ENCODE measurements around the gene ZFP91. TPM values are rescaled to one million over a fixed set of nuclear protein-coding genes. Genes with fewer than 3 reads are reported as not detected.

Gene ZFP91, protein sequence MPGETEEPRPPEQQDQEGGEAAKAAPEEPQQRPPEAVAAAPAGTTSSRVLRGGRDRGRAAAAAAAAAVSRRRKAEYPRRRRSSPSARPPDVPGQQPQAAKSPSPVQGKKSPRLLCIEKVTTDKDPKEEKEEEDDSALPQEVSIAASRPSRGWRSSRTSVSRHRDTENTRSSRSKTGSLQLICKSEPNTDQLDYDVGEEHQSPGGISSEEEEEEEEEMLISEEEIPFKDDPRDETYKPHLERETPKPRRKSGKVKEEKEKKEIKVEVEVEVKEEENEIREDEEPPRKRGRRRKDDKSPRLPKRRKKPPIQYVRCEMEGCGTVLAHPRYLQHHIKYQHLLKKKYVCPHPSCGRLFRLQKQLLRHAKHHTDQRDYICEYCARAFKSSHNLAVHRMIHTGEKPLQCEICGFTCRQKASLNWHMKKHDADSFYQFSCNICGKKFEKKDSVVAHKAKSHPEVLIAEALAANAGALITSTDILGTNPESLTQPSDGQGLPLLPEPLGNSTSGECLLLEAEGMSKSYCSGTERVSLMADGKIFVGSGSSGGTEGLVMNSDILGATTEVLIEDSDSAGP
- 36.9 and 38.7 TPM in 2 replicates for total RNA-seq (2014; rRNA removed; shearing (Covaris generic))
- 50.9 and 60.5 TPM in 2 replicates for total RNA-seq (2022)
- Bru-seq, nascent RNA = percentile 97 among the genes with signal in this experiment
- percentile 98 among the genes with signal in this experiment for BruChase-seq, experiment 1, labeled RNA remaining after a 6-hour chase
- percentile 100 among the genes with signal in this experiment for BruChase-seq, experiment 2, labeled RNA remaining after a 2-hour chase
- long read RNA-seq, full-length matches to known transcripts = 24 of 41 reads
- long read RNA-seq, partial matches to known transcripts = 8 of 41 reads
- long read RNA-seq, other reads (novel, unspliced or antisense) = 9 of 41 reads

DNA sequence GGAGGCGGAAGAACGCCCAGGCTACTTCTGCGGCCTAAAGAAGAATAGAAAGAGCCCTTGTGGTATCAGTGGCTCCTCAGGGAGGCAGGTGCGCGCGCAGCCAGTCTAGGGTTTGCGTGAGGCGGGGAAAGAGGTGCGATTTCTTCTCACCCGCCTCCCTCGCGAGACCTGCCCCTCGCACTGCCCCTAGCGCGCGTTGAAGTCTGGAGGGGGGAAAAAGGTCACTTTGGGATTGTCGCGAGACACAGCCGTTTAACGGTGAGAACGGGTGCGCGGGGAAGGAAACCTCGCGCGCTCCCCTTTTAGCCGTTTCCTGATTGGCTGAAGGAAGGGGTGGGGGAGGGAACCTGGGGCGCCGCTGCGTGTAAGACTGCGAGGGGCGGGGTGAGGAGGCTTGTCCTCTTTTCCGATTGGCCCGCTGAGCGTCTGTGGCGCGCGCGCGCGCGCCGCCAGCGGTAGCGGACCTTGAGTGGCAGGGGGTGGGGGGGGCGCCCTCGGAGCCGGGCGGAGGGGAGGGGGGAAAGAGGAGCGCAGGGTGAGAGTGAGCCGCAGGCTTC lies at the start of gene ZFP91:
TSS of gene ZFP91 (plus strand) at position 429 of the 557 bp plus-strand sequence. CDS start 219 bp downstream, outside the sequence.
- H4K20me1 ChIP-seq (ENCODE audit: insufficient read depth, low read length) = peaks cover 30% of the 10 kb centered on the region
- H3K27ac ChIP-seq (ENCODE audit: low read depth, low read length, poor library complexity, severe bottlenecking) = peak within 1 kb of the TSS; percentile 95
- no peak for TF ChIP-seq EZH2phosphoT487 (IDR thresholded peaks at IDR 0.05; ENCODE audit: borderline replicate concordance, low read depth, low read length)
- TF ChIP-seq, protein P1, sequence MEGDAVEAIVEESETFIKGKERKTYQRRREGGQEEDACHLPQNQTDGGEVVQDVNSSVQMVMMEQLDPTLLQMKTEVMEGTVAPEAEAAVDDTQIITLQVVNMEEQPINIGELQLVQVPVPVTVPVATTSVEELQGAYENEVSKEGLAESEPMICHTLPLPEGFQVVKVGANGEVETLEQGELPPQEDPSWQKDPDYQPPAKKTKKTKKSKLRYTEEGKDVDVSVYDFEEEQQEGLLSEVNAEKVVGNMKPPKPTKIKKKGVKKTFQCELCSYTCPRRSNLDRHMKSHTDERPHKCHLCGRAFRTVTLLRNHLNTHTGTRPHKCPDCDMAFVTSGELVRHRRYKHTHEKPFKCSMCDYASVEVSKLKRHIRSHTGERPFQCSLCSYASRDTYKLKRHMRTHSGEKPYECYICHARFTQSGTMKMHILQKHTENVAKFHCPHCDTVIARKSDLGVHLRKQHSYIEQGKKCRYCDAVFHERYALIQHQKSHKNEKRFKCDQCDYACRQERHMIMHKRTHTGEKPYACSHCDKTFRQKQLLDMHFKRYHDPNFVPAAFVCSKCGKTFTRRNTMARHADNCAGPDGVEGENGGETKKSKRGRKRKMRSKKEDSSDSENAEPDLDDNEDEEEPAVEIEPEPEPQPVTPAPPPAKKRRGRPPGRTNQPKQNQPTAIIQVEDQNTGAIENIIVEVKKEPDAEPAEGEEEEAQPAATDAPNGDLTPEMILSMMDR (conservative IDR thresholded peaks at IDR 0.05; ENCODE audit: low read length) = no peak
- POLR2A ChIA-PET = interaction anchor here (2.8 kb wide), 1 partner anchor 28 kb away, joined by 12 read pairs; no protein-coding TSS in a partner anchor
- H3K4me1 ChIP-seq (ENCODE audit: insufficient read depth, low read length, poor library complexity, severe bottlenecking) = peaks cover 45% of the 10 kb centered on the region
- H3K36me3 ChIP-seq (ENCODE audit: insufficient read depth, low read length) = peaks cover 36% of the 10 kb centered on the region
- H3K79me2 ChIP-seq (ENCODE audit: insufficient read depth, low read depth, low read length) = peaks cover 74% of the 10 kb centered on the region
- intact Hi-C loops (cut with micrococcal nuclease; ENCODE audit: unreplicated experiment) = loop anchor here (1.0 to 5.0 kb wide), 9 partner anchors 209 to 1251 kb away; partner anchors contain the start of genes FAM111B, OSBP, SELENOH and ZDHHC5
- H3K9me3 ChIP-seq (ENCODE audit: low read length) = no peaks in the 10 kb centered on the region
- CTCF ChIA-PET (ENCODE audit: unreplicated experiment) = no interaction called here
- peak within 1 kb of the TSS; percentile 39; the same call in 1 of the 2 replicates for H2AFZ ChIP-seq (ENCODE audit: low read length)
- H3K4me2 ChIP-seq (ENCODE audit: low read length) = peak within 1 kb of the TSS; percentile 96
- peak; percentile 98 for DNase-seq (ENCODE audit: low spot score)
- no TSS peak for BruUV-seq (replicated peaks)
- peak within 1 kb of the TSS; percentile 87 for H3K4me3 ChIP-seq (ENCODE audit: low read depth, low read length, poor library complexity, severe bottlenecking)
- H3K9me2 ChIP-seq (ENCODE audit: insufficient read depth, low read length) = no peaks in the 10 kb centered on the region

GRCh38 chr11:58530236-58530635 lies 48.6 kb upstream of the ZFP91 start:
- no peaks in the 10 kb centered on the region for H3K9me2 ChIP-seq (ENCODE audit: insufficient read depth, low read length)
- H2AFZ ChIP-seq (ENCODE audit: low read length) = no peak overlapping the region
- ChIA-PET CTCF (ENCODE audit: unreplicated experiment) (no interaction called here), POLR2A (no interaction called here)
- H3K4me2 ChIP-seq (ENCODE audit: low read length) = no peak overlapping the region
- no peak overlapping the region for H3K27ac ChIP-seq (ENCODE audit: low read depth, low read length, poor library complexity, severe bottlenecking)
- H3K9me3 ChIP-seq (ENCODE audit: low read length) = no peaks in the 10 kb centered on the region
- no peaks in the 10 kb centered on the region for H4K20me1 ChIP-seq (ENCODE audit: insufficient read depth, low read length)
- peaks cover 24% of the 10 kb centered on the region for H3K4me1 ChIP-seq (ENCODE audit: insufficient read depth, low read length, poor library complexity, severe bottlenecking)
- intact Hi-C loops (cut with micrococcal nuclease; ENCODE audit: unreplicated experiment) = no loop called here
- peaks cover 5% of the 10 kb centered on the region; the same call in 1 of the 2 replicates for H3K79me2 ChIP-seq (ENCODE audit: insufficient read depth, low read depth, low read length)
- no peak for DNase-seq (ENCODE audit: low spot score)
- BruUV-seq (replicated peaks) = no TSS peak
- TF ChIP-seq, protein P1 (conservative IDR thresholded peaks at IDR 0.05; ENCODE audit: low read length) = no peak
- TF ChIP-seq EZH2phosphoT487 (IDR thresholded peaks at IDR 0.05; ENCODE audit: borderline replicate concordance, low read depth, low read length) = no peak
- H3K4me3 ChIP-seq (ENCODE audit: low read depth, low read length, poor library complexity, severe bottlenecking) = no peak overlapping the region
- peaks cover 85% of the 10 kb centered on the region for H3K36me3 ChIP-seq (ENCODE audit: insufficient read depth, low read length)

Measured in OCI-LY7 (cell line).